Stomach (tissue), 4 donors: ENCODE measurements around the gene NUAK1.

Experiments used
- CTCF ChIP-seq, 7 experiments: fragments of 450-650 bp in 4 of 7; fragments of 200-600 bp in 3 of 7; sonication (generic) in 3 of 7; IDR thresholded peaks; one replicate each; pipeline ENCODE4 v1.5.1; 2016 to 2019; ENCODE audit warnings: antibody characterized with exemption in 7 of 7, control low read depth in 2 of 7, mild to moderate bottlenecking in 1 of 7
- POLR2A ChIP-seq, 4 donors: fragments of 450-650 bp; IDR thresholded peaks; one replicate each; pipeline ENCODE4 v1.6.1; 2016; ENCODE audit warnings: antibody characterized with exemption in 4 of 4, control low read depth in 2 of 4, mild to moderate bottlenecking in 1 of 4, moderate library complexity in 1 of 4

- TF ChIP-seq POLR2A (IDR thresholded peaks at IDR 0.05): no peak
- TF ChIP-seq CTCF (IDR thresholded peaks at IDR 0.05): no peak
Measured at GRCh38 chr12:106013941-106014340, 124.8 kb downstream of the NUAK1 start.
